8988T (cell line): Measurements from ENCODE around the gene ATP6V0D1.
"Not testable (repeated sequence)": the region's sequence is repeated elsewhere in the genome, so short reads cannot be mapped to it uniquely, and the experiment has no call there.

Experiments used
- DNase-seq: peaks from one replicate; pipeline ENCODE4 v3.0.0; 2011

ATP6V0D1 gene

GRCh38 chr16:67424261-67424615 is 56.7 kb downstream of the ATP6V0D1 start:
- DNase-seq: no peak

GRCh38 chr16:67423611-67424260 is 57.2 kb downstream of the ATP6V0D1 start:
- DNase-seq: no peak

- no peak for DNase-seq
Measured at GRCh38 chr16:67423015-67423414, 57.9 kb downstream of the ATP6V0D1 start.

GRCh38 chr16:67421030-67421429 is 59.9 kb downstream of the ATP6V0D1 start:
- DNase-seq: no peak

- DNase-seq: no peak
Measured at GRCh38 chr16:67419931-67420330, 61.0 kb downstream of the ATP6V0D1 start.

GRCh38 chr16:67419502-67419901 is 61.5 kb downstream of the ATP6V0D1 start:
- DNase-seq: no peak

GRCh38 chr16:67417333-67418061 is 63.5 kb downstream of the ATP6V0D1 start:
- no peak for DNase-seq

GRCh38 chr16:67415872-67416793 is 64.8 kb downstream of the ATP6V0D1 start, which contains the start of gene ZDHHC1:
Gene ZDHHC1, minus strand, starts transcription at chr16:67416477. Its CDS starts 8,702 bp downstream, at chr16:67407775.
- peak; percentile 96 for DNase-seq

- not testable (repeated sequence) for DNase-seq
Measured at GRCh38 chr16:67415421-67415820, 65.5 kb downstream of the ATP6V0D1 start.

GRCh38 chr16:67413978-67414911 is 66.7 kb downstream of the ATP6V0D1 start:
- DNase-seq: no peak

GRCh38 chr16:67412294-67412693 is 68.7 kb downstream of the ATP6V0D1 start:
- no peak for DNase-seq

GRCh38 chr16:67411339-67411738 is 69.6 kb downstream of the ATP6V0D1 start:
- DNase-seq: no peak

GRCh38 chr16:67409631-67410030 is 71.3 kb downstream of the ATP6V0D1 start:
- no peak for DNase-seq

GRCh38 chr16:67407788-67408452 is 73.0 kb downstream of the ATP6V0D1 start:
- no peak for DNase-seq

- DNase-seq: no peak
Measured at GRCh38 chr16:67407176-67407787, 73.7 kb downstream of the ATP6V0D1 start.

- DNase-seq: no peak
Measured at GRCh38 chr16:67406111-67406971, 74.6 kb downstream of the ATP6V0D1 start.

- DNase-seq: no peak
Measured at GRCh38 chr16:67405336-67405735, 75.6 kb downstream of the ATP6V0D1 start.

- no peak for DNase-seq
Measured at GRCh38 chr16:67404740-67405226, 76.2 kb downstream of the ATP6V0D1 start.

GRCh38 chr16:67403976-67404555 is 76.9 kb downstream of the ATP6V0D1 start:
- no peak for DNase-seq

GRCh38 chr16:67400901-67401300 is 80.1 kb downstream of the ATP6V0D1 start:
- no peak for DNase-seq
